GM19351 (cell line): ENCODE data around the gene RAB13.

Experiments used
- ATAC-seq: cut with Tn5 transposase; IDR thresholded peaks from one replicate; pipeline ENCODE4 v1.9.1; 2021; ENCODE audit warnings: mild to moderate bottlenecking, moderate library complexity; ENCODE audit not compliant: unreplicated experiment

The RAB13 gene

GRCh38 chr1:153934746-153935145, 51.4 kb downstream of the RAB13 start:
- ATAC-seq = no peak

GRCh38 chr1:153933955-153934354, 52.2 kb downstream of the RAB13 start:
- no peak for ATAC-seq

GRCh38 chr1:153933430-153933829, 52.7 kb downstream of the RAB13 start:
- ATAC-seq = no peak

- ATAC-seq = no peak
Observed at GRCh38 chr1:153932156-153933131, 53.7 kb downstream of the RAB13 start.
